C1 segment of cervical spinal cord (tissue), 14 donors: ENCODE results near the gene MLXIPL.
"Not testable (repeated sequence)": the region's sequence is repeated elsewhere in the genome, so short reads cannot be mapped to it uniquely, and the experiment has no call there.

Experiments used
- DNase-seq, 14 donors: peaks; one replicate each; lab custom pipeline; 2025; lab: John Stamatoyannopoulos, UW

Gene MLXIPL

GRCh38 chr7:73555411-73555982 lies 68.8 kb downstream of the MLXIPL start:
- no peak for DNase-seq

GRCh38 chr7:73550093-73550492 lies 74.2 kb downstream of the MLXIPL start:
- not testable (repeated sequence) for DNase-seq

GRCh38 chr7:73549176-73549575 lies 75.1 kb downstream of the MLXIPL start:
- no peak for DNase-seq

GRCh38 chr7:73547841-73548240 lies 76.5 kb downstream of the MLXIPL start:
- no peak for DNase-seq

- no peak for DNase-seq
Observed at GRCh38 chr7:73544678-73545077, 79.6 kb downstream of the MLXIPL start.
